HS-27A (cell line): ENCODE measurements around the gene ARAP3.

Experiments used
- DNase-seq: peaks from one replicate; pipeline ENCODE4 v3.0.0-alpha.2; 2012; ENCODE audit warnings: low read depth, missing footprints

Gene ARAP3

GRCh38 chr5:141639357-141640050, 42.5 kb downstream of the ARAP3 start:
- no peak for DNase-seq

- DNase-seq: no peak
Observed at GRCh38 chr5:141638771-141639170, 43.3 kb downstream of the ARAP3 start.

DNA sequence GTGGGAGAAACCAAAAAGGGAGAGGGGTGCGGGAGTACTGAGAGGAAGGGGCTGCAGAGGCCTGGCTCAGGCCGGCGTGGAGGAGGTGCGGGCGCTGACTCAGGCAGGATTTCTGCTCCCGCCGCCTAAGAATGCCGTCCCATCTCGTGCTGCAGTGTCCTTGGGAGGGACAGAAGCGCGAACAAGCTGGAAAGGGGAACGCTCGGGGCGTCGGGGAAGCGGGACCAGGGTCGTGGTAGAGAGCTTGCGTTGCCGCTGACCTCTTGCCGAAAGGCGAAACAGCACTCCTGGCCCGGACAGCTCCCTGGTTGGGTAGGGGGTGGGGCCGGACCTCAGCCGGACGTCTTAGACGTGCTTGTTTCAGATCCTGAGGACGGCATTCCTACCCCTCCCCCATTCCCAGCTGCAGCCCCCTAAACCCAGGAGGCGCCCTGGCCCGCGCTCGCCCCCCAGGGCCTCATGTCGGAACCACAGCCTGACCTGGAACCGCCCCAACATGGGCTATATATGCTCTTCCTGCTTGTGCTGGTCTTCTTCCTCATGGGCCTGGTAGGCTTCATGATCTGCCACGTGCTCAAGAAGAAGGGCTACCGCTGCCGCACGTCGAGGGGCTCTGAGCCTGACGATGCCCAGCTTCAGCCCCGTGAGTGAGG, 44.1 kb downstream of the ARAP3 start:
- no peak for DNase-seq

DNA sequence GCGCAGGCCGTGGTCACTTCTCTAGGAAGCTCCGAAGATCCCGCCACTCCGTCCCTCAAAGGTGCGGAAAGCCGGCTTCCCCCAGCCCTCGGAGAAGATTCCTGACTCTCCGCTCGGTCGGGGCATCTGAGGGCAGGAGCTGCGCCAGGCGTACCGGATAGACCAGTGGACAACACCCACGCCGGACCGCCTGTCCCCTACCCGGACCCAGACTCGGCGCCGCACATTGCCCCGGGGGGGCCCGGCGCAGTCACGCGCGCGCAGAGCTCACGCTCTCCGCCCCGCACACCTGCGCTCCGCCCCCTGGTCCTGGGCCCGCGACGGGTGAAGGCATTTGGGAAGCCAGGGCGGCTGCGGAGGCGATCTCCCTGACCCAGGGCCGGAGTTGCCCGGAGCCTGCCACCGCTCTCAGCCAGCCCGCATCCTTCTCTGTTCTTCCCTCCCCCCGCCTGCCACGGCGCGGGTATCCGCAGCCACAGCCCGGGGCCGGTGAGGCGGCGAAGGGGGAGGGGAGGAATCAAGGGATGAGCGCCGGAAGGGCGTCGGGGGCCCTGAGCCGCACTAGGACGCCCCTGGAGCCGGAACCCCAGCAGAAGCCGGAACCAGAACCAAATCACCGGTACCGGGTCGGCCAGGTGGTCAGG, 44.8 kb downstream of the ARAP3 start:
- DNase-seq: no peak

GRCh38 chr5:141636413-141637122, 45.5 kb downstream of the ARAP3 start, which contains the start of the genes HDAC3 and RELL2:
HDAC3 (minus strand) TSS chr5:141636849; CDS start chr5:141636790, 59 bp downstream.
RELL2 (plus strand) TSS chr5:141636997; CDS start chr5:141638226, 1,229 bp downstream.
- DNase-seq: no peak

GRCh38 chr5:141636106-141636412, 46.0 kb downstream of the ARAP3 start:
- no peak for DNase-seq

DNA sequence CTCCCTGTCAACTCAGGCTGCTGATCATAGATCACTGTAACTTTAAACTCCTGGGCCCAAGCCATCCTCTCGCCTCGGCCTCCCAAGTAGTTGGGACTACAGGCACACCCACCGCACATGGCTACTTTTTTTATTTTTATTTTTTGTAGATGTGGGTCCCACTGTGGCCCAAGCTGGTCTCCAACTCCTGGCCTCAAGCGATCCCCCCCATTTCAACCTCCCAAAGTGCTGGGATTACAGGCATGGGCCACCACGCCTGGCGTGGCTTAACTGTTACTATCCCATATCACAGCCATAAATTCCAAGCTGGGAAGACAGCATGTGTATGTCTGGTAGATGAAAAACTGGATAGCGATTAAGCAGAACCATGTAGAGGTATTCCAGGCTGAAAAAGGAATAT, 46.4 kb downstream of the ARAP3 start:
- no peak for DNase-seq

- no peak for DNase-seq
Observed at GRCh38 chr5:141634720-141635119, 47.3 kb downstream of the ARAP3 start.

DNA sequence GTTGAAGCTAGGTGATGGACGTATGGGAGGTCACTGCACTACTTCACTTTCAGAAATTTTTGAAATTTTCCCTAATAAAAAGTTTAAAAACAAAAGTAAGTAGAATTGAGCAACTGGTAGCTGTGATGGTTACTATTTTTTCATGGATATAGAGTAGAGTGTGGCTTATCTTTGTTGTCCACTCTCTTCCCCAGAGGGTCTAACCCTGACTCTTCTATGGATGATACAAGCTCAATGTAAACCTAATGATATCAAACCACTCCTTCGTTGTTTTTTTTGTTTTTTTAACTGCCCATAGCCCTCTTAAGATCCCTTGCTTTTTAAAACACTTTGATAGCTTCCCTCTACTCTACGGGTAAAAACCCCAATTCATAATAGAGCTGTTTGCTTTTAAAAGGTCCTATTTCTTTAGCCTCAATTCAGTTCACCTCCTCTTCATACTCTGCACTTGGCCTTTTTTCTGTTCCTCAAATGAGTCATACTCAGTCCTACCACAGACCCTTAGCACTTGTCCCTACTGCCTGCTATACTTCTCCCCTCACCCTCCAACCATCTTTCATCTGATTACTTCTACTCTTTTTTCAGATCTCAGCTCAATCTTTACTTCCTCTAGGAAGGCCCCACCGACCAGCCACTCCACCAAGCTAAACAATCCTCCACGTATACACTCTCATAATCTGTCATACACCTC, 48.0 kb downstream of the ARAP3 start:
- DNase-seq: no peak

- DNase-seq: no peak
Observed at GRCh38 chr5:141632650-141633049, 49.4 kb downstream of the ARAP3 start.

DNA sequence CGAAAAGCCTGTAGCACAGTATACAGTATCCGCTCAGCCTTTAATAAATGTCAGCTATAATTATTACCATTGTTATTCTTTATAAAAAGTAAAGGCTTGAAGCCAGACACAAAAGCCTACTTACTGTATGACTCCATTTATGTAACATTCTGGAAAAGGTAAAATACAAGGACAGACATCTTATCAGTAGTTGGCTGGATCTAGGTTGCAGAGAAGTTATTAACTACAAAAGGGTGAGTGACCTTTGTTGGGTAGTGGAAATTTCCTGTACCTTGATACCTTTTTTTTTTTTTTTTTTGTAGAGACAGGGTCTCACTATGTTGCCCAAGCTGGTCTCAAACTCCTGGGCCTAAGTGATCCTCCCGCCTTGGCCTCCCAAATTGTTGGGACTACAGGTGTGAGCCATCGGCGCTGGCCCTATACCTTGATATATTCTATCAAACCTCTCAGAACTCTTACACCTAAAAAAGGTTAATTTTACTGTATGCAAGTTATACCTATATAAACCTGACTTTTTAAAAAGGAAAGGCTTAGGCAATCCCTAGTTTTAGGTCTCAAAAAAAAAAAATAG, 51.4 kb downstream of the ARAP3 start:
- no peak for DNase-seq

DNA sequence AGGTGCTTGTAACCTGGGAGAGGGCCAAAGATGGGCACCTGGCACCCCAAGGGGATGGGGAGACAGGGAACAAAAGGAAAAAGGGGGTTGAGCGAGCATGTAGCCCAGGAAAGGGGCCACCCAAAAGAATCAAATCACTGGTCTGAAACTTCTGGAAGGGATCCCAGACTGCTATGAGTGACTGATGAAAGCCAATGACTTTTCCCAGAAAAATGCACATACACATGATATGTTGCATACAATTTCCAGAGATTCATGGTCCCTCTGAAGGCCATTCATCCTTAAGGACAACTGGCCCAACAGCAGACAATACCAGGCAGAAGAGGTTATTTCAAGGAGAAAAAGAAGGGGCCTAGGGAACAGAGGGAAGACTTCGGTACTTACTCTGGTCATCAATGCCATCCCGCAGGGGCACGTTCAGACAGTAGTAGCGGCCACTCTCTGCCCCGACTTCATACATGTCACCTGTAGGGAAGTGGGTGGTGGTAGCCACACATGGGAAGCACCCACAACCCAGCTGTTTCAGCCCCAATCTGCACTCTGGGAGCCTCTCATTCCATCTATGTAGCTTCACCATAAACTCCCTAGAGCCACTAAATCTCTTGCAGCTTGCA, 53.7 kb downstream of the ARAP3 start:
- DNase-seq: no peak

DNA sequence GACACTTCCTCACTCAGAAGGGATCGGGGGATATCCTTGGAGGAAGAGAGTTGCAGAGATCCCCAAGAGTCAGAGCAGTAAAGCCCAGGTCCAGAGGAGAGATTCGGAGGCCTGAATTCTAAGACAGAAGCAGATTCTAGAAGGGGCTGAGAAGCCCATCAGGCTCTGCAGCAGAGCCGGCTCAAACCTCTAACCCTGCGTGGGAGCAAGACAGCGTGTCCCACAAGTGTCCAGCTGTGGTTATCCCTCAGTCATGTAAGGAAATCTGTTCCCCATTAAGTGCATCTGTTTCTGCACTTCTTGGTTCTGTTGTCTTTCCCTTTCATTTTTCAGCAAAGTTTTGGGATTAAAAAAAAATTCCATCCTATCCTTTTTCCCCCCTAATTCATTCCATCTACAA, 58.4 kb downstream of the ARAP3 start:
- no peak for DNase-seq

- DNase-seq: no peak
Observed at GRCh38 chr5:141623186-141623585, 58.8 kb downstream of the ARAP3 start.

- peak; percentile 65 for DNase-seq
Observed at GRCh38 chr5:141618804-141619554, 63.1 kb downstream of the ARAP3 start, which contains the start of gene DIAPH1. DIAPH1 (minus strand) TSS chr5:141619000; CDS start chr5:141618914, 86 bp downstream.

DNA sequence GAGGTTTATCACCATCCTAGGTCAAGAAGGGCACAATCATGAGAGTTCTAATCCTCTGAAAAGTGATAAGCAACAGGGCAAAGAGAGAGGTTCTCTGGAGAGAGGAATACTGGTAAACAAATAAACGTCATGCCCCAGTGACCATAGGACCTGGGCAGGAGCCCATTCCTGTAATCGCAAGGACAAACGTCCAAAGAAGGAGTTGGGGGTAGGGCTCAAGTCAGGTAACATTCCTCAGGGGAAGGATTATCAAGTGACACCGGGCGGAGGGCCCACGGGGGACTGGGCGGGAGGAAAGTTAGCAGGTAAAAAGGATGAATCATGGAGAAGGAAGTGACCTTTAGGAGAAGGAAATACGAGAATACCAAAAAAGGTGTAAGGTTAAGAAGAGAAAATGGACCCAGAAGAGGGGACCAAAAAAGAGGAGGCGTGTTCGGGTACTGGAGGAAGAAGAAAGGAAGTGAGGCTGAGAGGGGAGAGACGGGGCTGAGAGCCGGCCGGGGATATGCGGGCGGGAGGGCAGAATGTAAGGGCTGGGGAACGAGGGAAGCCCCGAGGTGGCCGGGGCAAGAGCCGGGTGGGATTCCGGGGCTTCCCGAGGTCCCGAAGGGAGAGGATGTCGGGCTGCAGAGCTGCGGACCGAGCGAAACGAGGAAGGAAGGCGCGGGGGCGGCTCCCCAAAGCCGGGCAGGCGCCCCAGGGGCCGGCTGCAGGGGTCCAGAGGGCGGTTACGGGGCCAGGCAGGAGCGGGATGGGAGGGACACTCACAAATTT, 63.8 kb downstream of the ARAP3 start:
- DNase-seq: no peak

DNA sequence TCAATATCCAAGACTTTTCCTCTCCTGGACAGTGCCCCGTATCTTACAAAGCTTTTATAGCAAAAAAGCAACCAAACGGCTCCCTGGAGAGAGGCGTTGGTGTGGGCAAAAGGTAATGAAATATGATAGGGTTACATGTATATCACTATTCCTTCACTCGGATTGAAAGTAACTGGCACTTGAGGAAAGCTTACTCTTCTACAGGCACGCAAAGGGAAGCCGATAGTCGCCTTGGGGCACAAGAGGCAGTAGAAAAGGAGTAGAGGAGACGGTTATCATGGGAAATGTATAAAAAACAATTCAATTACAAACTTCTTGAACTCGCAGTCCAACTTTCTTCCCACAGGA, 64.4 kb downstream of the ARAP3 start:
- no peak for DNase-seq

DNA sequence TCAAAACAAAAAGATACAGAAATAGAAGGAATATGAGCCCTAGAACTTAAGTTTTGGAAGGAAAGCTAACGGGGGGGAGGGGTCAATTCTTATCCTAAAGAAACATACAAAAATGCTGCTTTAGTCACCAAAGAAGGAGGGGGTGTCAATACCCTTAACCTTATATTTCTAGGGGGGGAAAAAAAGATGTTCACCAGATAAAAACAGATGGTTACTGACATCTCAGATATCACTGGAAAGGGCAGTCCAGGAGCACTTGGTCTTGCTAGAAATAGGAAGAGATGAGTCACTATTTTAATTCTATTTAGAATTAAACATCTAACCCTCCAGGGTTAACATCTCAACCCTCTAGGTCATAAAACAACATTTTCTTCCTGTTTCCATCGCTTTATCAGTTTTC, 64.9 kb downstream of the ARAP3 start:
- DNase-seq: no peak

GRCh38 chr5:141615991-141616720, 65.9 kb downstream of the ARAP3 start:
- no peak for DNase-seq
